Naive B cell (primary cell): Measurements from ENCODE around the gene CCDC74A. TPM values are rescaled to one million over a fixed set of nuclear protein-coding genes. Genes with fewer than 3 reads are reported as not detected.

ENCODE experiments used
- ATAC-seq, 2 donors: fragments of 150-1000 bp; cut with Tn5 transposase; 2 replicates each; pipeline ENCODE4 v1.10.0; 2021; ENCODE audit warnings: low read depth in 2 of 2, mild to moderate bottlenecking in 2 of 2, moderate library complexity in 2 of 2
- DNase-seq: peaks from one replicate; pipeline ENCODE4 v3.0.0; 2022
- H3K27ac Mint-ChIP-seq, 6 donors: one replicate each; pipeline ENCODE4 v1.8.0; 2020 to 2022; ENCODE audit warnings: mild to moderate bottlenecking in 6 of 6, mixed read lengths in 6 of 6, moderate library complexity in 5 of 6, inconsistent platforms in 2 of 6
- H3K27me3 Mint-ChIP-seq, 3 donors: one replicate each; pipeline ENCODE4 v1.8.0; 2021 to 2022; ENCODE audit warnings: mixed read lengths in 3 of 3, mild to moderate bottlenecking in 1 of 3
- H3K36me3 Mint-ChIP-seq, 2 donors: one replicate each; pipeline ENCODE4 v1.8.0; 2020 to 2022; ENCODE audit warnings: mixed read lengths in 2 of 2, inconsistent platforms in 1 of 2, mild to moderate bottlenecking in 1 of 2
- H3K4me1 Mint-ChIP-seq, 3 donors: one replicate each; pipeline ENCODE4 v1.8.0; 2020 to 2022; ENCODE audit warnings: mixed read lengths in 3 of 3, inconsistent platforms in 1 of 3, mild to moderate bottlenecking in 1 of 3, moderate library complexity in 1 of 3
- H3K4me3 Mint-ChIP-seq, 8 donors: one replicate each; pipeline ENCODE4 v1.8.0; 2020 to 2022; ENCODE audit warnings: mild to moderate bottlenecking in 8 of 8, mixed read lengths in 8 of 8, moderate library complexity in 8 of 8, inconsistent platforms in 2 of 8
- H3K9me3 Mint-ChIP-seq, 7 donors: one replicate each; pipeline ENCODE4 v1.8.0; 2020 to 2022; ENCODE audit warnings: mixed read lengths in 7 of 7, mild to moderate bottlenecking in 5 of 7, inconsistent platforms in 2 of 7, moderate library complexity in 1 of 7
- polyA plus RNA-seq, 6 donors: library from polyadenylated mRNA; unstranded; fragments of 300-500 nt; fragmentation: Illumina TruSeq; gene quantifications; one replicate each; pipeline ENCODE4 v1.2.3, GENCODE V29; 2021; ENCODE audit warnings: low read depth in 6 of 6

The CCDC74A gene
- polyA plus RNA-seq, 6 donors from 2014 or later = 0.27 TPM; not detected in 4

GRCh38 chr2:131580187-131580586 lies 52.5 kb downstream of the CCDC74A start:
- Mint-ChIP-seq H3K9me3 (no peaks in the 10 kb centered on the region), H3K27me3 (peaks cover 46 to 64% (median 54%) of the 10 kb centered on the region in 3 donors), H3K27ac (no peak overlapping the region), H3K4me1 (peaks cover 0 to 10% (median 10%) of the 10 kb centered on the region in 3 donors), H3K36me3 (no peaks in the 10 kb centered on the region), H3K4me3 (no peak overlapping the region)
- ATAC-seq = no peak
- no peak for DNase-seq

Other genes starting within 250 kb of the CCDC74A start
- gene RAB6D, start 163.7 kb upstream of the CCDC74A start, polyA plus RNA-seq = not detected
- not detected for gene TUBA3D, start 51.8 kb upstream of the CCDC74A start, polyA plus RNA-seq
- gene MZT2A, start 35.5 kb upstream of the CCDC74A start, polyA plus RNA-seq = 100 to 1,000 TPM in 2 of 6 donors, 10 to 100 TPM in 4; 48.5 to 108 (median 82.3) TPM